Right renal cortex interstitium (tissue), 3 donors: ENCODE data around the gene DCANP1. TPM values are rescaled to one million over a fixed set of nuclear protein-coding genes. Genes with fewer than 3 reads are reported as not detected.

Experiments
- DNase-seq, 3 donors: peaks; one replicate each; pipeline ENCODE4 v3.0.0-alpha.2; 2013; ENCODE audit warnings: low read depth in 3 of 3, low spot score in 2 of 3
- polyA plus RNA-seq, 3 donors: library from polyadenylated mRNA; unstranded; fragments of 120-200 nt; gene quantifications; one replicate each; pipeline ENCODE4 v1.2.1, GENCODE V29; 2013; ENCODE audit not compliant: insufficient read length in 3 of 3

The DCANP1 gene
- polyA plus RNA-seq, 3 donors = 0.18 TPM; not detected in 2

- no peak for DNase-seq
These were observed 18.6 kb downstream of the DCANP1 start for GRCh38 chr5:135428586-135428985.

DNA sequence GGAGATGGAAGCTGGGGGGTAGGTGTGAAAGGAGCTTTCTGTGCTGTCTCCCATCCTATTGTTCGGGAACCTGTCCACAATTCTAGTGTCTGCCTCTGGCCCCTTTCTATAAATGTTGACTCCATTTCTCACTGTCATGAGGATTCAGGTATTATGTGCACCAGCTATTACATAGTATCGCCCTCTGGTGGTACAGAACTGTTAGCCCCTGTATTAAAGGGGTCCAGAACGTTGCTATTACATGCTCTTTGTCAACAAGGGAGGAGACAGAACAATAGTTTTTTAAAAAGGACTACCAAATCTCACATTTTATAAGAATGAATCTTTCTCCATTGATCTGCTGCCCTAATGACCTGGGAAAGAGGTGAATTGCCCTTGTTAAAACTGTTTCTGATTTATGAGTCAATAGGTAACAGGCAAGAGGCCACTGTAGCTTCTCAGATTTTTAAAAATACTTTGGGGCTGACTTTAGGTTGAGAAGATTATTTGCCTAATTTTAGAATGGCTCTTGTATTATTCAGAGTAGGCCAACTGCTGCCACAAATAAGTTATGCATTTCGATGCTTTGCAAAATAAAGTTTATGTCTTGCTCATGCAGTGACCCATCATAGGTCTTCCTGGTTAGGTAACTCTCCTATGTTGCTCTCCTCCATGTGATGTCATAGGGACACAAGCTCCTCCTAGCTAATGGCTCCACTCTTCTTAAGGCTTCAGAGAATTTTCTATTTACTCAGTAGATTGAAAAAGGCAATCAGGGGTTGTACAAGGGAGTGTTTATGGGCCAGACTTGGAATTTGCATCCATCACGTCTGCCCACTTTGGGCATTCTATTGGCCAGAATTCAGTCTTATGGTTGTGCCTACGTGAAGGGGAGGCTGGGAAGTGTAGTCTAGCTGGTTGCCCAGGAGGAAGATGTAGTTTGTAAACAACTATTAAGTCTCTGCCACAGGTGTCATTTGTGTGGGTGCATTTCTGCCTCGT lies 20.8 kb downstream of the DCANP1 start:
- no peak for DNase-seq

DNA sequence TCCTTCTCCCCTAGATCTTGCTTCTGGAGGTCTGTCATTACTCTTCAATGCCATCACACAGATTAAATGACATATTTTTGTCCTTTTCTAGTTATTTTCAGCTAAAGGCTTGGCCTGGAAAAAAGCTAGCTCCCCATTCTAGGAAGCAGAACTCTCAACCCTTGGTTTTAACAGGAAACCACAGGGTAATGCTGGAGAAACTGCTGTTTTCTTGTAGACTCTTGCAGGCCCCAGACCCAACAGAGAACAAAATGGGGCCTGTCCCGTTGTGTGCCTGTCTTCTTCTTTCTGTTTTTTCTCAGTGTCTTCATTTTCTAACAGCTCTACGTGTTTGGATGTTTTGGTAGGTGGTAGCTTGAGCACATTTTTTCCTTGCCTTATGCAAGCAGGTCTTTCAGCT lies 21.5 kb downstream of the DCANP1 start:
- DNase-seq = no peak

DNA sequence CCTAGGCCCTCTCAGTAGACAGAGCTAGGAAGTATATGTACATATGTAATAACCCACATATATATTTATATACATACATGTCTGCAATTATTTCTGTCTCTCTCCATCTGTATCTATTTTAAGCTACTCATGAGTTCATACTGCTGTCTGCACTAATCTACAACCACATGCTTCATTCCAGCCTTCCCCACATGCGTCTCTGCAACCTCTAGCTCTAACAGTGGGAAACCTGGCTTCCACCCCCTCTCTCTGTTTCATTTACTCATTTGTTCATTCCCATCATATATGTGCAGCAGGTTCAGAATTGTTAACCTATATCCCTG lies 23.3 kb downstream of the DCANP1 start:
- no peak for DNase-seq

- no peak for DNase-seq
These were observed 23.9 kb downstream of the DCANP1 start for GRCh38 chr5:135423146-135423845.

- DNase-seq = no peak
These were observed 24.7 kb downstream of the DCANP1 start for GRCh38 chr5:135422419-135422818.

GRCh38 chr5:135417083-135417482 lies 30.1 kb downstream of the DCANP1 start:
- DNase-seq = no peak

GRCh38 chr5:135405082-135405481 lies 42.1 kb downstream of the DCANP1 start:
- DNase-seq = no peak

- DNase-seq = no peak
These were observed 45.1 kb downstream of the DCANP1 start for GRCh38 chr5:135402031-135402430.

DNA sequence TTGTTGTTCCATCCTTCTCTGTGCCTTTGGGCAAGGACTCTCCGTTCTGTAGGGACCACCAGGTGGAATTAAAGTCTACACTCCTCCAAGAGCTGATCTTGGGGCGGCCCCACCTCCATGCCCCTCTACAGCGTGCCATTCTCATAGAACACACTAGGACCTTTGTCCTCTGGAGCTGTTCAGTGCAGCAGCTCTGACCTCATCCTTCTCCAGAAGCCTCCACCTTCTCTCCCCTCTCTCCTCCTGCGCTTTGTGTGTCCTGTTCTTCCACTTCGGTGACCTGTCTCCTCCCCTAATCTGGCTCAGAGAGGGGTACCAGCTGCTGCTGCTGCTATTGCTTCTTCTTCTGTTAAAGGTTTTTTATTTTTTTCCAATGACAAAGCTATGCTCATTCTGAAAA lies 46.3 kb downstream of the DCANP1 start:
- DNase-seq = no peak

DNA sequence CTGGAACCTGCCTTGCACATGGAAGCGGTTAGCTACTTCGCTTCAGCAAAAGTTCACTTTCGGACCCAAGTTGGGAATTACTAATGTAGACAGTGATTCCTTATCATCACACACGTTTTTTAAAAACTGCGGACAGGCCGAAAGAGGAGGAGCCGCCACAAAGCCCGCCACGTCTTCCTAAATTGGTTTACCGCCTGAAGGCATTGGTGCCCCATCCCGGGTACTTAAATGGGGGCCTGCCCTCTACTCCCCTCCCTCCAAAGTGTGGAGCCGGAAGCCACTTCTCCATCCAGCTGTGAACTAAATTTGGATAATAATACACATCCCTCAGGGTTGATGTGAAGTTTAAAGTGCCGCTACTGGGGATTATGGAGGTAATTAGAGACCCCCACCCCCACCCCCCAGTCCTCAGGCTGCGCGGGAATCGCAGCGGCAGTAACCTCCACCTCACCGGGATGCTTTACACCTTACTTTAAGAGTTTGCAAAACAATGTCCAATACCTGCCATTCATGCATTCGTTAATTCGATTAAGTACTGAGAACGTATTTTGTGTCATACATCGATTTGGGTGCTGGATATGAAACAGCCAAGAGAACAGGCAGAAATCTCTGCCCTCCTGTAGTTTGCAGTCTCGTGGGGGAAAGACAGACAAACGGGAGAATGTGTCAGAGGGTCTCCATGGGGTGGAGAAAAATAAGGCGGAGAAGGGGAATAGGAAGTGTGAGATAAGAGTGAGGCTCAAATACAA lies 47.2 kb downstream of the DCANP1 start:
- DNase-seq = peak in 1 of 3 donors; percentile 15

DNA sequence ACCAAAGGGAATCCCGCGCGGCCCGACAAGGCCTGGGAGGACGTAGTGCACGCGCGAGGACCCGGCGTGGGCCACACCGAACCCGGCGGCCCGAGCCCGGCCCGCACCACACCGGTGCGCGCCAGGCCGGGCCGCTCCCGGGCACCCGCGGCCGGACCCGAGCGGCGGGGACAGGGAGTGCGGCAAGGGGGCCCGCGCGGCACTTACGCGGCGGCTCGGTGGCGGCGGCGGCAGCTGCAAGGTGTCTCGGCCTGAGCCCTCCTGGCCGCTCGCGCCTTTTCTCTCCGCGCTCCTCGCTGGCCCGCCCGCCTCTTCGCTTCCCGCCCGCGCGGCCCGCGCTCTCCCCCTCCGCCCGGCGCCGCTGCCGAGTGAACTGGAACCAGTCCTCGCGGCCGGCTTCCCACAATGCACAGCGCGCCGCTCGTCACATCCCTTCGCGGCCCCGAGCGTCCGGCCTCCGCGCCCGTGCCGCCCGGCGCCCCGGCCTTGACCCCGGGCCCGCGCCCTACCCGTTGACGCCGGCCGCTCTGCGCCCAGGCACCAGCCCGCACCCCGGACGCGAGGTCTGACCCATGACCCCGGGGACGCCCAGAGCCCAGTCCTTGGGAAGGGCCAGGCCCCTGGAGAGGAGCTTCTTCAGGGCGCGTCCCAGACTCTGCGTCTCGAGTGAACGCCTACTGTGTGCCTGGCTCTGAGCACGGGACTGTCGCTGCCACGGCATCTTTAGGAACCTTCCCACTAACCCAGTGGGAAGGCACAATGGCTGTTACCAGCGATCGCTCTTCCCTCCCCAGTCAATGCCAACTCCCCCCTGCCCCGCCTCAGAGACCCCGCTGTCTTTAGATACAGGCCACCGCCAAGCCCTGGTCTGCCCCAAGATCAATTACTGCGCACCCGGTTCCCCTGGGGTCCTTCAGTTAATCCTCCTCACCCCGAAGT lies 48.0 kb downstream of the DCANP1 start, which contains the start of gene MACROH2A1:
Gene MACROH2A1, minus strand, starts transcription at position 377 of the 939 bp plus-strand sequence. CDS start 10,138 bp downstream, outside the sequence.
- peak in 2 of 3 donors; percentile 65 to 77 for DNase-seq

DNA sequence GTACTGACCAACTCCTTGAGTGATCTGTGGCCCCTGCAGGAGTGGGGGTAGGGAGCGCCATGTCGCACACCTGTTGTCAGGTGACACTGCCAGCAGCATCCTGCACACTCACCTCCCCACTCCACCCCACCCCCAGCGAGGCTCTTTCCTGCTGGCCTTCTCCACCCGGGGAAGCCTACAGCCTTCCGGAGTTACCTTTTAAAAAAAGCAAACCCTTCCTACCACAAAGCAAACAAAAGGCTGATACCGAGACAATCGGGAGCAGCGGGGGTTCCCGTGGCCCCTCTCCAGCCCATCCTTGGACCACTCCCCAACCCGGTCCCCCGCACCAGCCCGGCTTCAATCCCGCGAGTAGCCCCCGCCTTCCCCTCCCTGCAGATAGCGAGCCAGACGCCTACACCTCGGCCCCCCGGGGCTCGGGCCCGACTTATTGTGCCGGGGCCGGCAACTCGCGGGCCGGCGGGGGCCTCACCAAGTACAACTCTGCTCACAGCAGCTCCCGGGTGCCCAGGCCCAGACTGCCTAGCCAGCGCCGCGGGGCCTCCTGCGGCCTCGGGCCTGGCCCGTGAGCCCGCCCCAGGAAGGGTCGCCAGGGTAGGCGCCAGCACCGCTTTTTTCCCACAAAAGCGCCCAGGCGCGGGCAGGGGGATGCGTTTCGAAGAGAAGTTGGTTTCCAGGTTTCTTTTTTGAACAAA lies 48.8 kb downstream of the DCANP1 start:
- peak in 1 of 3 donors; percentile 19 for DNase-seq

DNA sequence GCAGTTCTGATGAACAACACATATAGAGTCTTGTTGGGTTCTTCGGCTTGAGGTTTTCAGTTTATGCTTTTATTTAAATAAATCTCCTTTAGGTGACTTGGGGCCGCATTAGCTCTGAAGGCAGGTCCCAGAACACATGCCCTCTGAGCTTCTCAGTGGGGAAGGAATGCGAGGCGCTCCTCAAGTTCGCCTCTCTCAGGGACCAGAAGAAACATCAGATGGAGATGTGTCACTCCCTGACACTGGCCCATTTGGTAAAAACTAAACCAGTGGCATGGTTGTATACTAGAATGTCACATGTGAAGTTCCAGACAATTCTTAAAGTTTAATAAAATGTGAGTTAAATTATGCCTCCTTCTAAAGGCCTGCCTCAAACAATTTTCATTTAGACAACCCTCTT lies 50.1 kb downstream of the DCANP1 start:
- no peak for DNase-seq

DNA sequence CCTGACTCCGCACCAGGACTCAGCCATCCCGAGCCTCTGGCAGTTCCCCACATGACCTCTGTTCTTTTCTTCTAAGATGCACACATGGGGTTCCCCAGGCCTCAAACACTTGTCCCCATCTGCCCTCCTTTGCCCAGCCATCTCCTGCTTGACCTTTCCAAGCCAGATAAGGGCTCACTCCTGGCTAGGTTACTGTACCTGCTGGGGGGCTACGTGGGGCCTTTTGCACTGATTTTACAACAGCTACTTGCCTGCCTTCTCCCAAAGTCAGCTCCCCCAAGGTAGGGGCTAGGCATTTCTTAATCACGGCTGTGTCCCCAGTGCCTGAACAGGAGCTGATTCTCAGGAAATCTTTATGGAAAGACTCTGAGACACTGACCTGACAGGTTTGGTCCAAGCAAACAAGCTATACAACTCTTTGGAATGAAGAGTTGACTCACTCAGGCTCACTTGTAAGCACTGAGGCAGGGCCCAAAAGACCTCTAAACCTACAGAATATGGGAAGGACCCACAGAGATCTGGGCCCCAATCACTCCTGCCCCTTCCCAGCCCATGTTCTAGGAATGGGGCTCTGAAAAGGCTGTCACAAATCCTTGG lies 50.6 kb downstream of the DCANP1 start:
- DNase-seq = no peak

- DNase-seq = no peak
These were observed 51.3 kb downstream of the DCANP1 start for GRCh38 chr5:135395866-135396265.

DNA sequence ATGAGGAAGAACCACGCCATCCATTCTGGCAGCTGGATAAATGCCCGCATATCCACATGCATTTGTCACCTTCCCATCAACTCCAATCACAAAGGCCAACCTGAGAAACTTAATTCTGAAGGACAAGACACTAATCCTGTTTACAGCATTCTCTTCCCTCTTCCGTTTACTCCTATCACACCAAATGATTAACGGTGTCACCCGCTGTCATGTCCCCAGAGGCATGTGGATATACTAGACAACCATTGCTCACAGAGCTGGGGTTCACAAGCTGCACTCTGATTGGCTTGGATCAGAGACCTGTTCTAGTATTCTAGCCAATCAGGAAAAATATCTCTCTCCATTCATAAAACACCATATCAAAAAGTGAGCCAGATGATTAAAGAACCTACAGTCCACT lies 51.7 kb downstream of the DCANP1 start:
- no peak for DNase-seq
